Adipose tissue (tissue), 3 donors: Measurements from ENCODE around the gene ARID1B. TPM values are rescaled to one million over a fixed set of nuclear protein-coding genes. Genes with fewer than 3 reads are reported as not detected.

Experiments used
- H3K27ac ChIP-seq: one replicate; pipeline ENCODE4 v1.5.1; 2013; ENCODE audit warnings: low read depth, low read length
- WGBS, 3 donors: extraction: QIAGEN DNeasy Blood & Tissue Kit; methylation state at CpG; one replicate each; pipeline ENCODE4 v1.1.7; 2013; 5-methylcytosine and 5-hydroxymethylcytosine counted together
- polyA plus RNA-seq, 3 donors: library from polyadenylated mRNA; stranded (reverse); fragments of 200-250 nt; gene quantifications; one replicate each; pipeline ENCODE4 v1.2.3, GENCODE V29; 2013
- donor health status: healthy with polysubstance abuse.
- donor health status: Bipolar disorder and iron deficiency.
- donor health status: healthy.

ARID1B gene
- polyA plus RNA-seq, 3 donors: 14.0 to 29.2 (median 21.9) TPM

DNA sequence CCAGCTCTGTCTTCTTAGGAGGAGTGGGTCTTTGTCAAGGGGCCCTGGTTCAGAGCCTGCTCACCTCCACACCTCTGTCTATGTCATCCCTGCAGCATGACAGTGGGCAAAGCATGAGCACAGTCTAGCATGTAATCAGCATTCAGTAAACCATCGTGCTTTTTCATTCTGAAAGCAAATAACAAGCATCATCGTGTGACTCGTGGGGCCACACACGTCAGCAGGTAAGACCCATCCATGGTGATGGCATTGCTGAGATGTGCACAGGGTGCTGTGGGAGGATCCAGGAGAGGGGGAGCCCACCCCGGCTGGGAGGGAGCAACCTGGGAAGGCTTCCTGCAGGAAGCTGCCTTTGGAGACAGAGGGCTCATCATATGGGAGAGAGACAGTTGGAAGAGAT lies 439.4 kb downstream of the ARID1B start:
- no peak overlapping the region for H3K27ac ChIP-seq
- WGBS, 3 donors: 88 to 93% (median 89%) methylated on average over 5 of the region's 5 CpGs

DNA sequence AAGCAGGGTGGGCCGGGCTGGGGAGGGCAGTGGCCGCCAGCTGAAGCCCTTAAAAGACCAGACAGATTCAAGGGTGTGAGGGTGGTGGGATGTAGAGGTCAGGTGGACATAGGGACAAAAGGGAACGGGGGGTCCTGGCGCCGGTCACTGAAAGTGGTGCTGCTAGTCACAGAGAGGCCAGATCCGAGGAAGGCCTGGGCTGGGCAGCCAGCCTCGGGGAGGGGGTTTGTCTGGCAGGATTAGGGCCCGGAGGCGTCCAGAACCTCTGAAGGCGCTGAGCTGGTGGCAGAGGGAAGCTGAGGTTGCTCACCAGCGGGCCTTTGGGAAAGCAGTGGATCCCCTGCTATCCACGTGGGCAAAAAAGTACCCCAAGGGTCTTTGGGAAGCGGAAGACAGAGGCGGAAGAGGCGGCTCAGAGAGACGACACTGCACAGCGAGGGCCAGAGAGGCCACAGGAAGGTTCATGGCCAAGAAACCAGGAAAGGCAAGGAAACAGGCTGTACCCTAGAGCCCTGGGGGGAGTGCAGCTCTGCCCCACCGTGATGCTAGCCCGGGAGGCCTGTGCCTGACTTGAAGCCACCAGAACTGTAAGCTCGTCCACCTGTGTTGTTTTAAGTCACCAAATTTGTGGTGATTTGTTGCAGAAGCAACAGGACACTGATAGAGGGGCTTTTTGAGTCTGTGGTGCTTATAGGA lies 440.2 kb downstream of the ARID1B start:
- WGBS, 3 donors: 87 to 91% (median 91%) methylated on average over 20 of the region's 20 CpGs
- H3K27ac ChIP-seq: no peak overlapping the region

GRCh38 chr6:157217894-157218370 lies 440.8 kb downstream of the ARID1B start:
- no peak overlapping the region for H3K27ac ChIP-seq
- 93 to 95% (median 94%) methylated on average over 13 of the region's 13 CpGs for WGBS, 3 donors

- no peak overlapping the region for H3K27ac ChIP-seq
- 90 to 94% (median 92%) methylated on average over 23 of the region's 23 CpGs for WGBS, 3 donors
Observed at GRCh38 chr6:157218371-157219198, 441.4 kb downstream of the ARID1B start.

DNA sequence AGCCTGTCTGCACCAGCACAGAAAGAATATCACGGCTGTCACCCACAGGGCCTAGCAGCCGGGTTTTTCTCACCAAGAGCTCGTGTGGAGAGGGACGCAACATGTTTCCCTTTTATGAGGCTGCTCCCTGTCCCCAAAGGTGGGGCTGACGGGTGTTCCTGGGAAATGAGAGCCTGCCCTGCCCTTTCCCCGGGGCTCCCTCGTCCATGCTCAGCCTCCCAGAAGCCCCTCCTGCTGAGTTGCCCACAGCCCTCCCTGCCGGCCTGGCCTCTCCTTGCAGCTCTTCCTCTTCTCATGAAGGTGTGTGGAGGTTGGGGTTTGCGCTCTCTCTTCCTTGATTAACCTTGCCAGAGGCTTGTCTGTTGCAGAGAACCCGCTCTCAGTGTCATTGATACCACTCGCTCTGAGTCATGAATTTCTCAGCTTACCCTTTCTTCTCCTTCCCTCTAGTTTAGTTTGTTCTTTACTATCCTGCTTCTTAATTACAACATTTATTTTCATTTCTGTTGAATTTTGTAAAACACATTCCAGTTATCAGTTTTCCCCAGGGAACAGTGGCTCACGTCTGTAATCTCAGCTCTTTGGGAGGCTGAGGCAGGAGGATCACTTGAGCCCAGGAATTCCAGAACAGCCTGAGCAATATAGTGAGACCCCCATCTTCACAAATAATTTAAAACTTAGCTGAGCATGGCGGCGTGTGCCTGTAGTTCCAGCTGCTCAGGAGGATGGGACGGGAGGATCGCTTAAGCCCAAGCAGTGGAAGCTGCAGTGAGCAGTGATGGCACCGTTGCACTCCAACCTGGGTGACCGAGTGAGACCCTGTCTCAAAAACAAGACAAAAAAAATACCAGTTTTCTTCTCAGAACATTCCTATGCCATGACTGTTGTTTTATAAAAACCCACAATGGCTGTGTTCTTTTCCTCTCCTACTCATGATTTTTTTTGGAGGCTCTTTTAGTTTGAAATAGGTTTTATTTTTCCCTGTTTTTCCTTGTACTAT lies 442.3 kb downstream of the ARID1B start:
- 85 to 86% (median 86%) methylated on average over 18 of the region's 18 CpGs for WGBS, 3 donors
- no peak overlapping the region for H3K27ac ChIP-seq

DNA sequence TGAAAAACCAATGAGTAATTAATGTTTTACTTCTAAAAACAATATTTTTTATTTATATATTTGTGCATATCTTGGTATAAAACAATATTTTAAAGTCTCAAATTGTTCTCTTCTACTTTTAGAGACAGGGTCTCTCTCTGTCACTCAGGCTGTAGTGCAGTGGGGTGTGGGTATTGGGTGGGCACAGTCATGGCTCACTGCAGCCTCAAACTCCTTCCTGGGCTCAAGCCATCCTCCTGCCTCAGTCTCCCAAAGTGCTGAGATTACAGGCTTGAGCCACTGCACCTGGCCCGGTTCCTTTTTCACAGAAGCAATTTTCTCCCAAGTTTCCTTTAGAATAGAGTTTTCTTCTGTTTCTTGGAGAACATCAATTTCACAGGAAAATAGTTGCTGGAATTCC lies 443.3 kb downstream of the ARID1B start:
- no peak overlapping the region for H3K27ac ChIP-seq
- 65 to 77% (median 74%) methylated on average over 1 of the region's 1 CpG for WGBS, 3 donors

GRCh38 chr6:157221049-157221816 lies 444.1 kb downstream of the ARID1B start:
- H3K27ac ChIP-seq: no peak overlapping the region
- 21 to 25% (median 24%) methylated on average over 41 of the region's 41 CpGs for WGBS, 3 donors

GRCh38 chr6:157221817-157222175 lies 444.6 kb downstream of the ARID1B start:
- no peak overlapping the region for H3K27ac ChIP-seq
- 85 to 88% (median 87%) methylated on average over 11 of the region's 11 CpGs for WGBS, 3 donors

DNA sequence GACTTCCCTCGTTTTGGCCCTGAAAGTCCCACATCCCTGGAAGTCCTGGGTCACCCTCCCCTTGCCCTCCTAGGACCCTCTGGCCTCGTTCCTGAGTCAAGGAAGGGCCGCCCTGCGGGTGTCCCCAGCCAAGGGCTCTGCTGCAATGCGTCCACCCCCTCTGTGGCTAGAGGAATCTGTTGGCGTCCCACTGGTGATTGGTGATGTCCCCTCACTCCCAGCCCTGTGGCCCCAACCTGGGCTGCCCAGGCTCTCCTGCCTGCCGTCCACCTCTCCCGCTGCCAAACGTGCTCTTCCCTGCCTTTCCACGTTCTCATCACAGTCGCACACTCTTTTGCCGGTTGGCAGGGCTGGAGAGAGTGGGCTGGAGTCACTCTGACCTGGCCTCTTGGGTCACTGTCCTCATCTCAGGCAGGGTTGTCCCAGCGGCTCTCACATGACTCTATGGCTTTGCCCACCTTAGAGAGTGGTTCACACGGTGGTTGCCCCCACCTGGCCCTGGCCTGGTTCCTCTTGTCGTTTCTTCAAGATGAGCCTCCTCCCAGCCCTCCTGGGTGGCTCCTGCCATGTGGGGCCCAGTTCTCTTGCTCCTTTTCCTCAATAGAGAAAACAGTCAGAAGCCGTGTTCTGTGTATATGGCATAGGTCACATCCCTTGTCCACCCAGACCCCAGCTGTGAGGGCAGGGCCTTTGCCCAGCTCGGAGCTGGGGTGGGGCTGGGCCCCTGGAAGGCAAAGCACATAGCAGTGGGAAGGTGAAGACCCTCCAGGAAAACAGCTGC lies 445.2 kb downstream of the ARID1B start:
- WGBS, 3 donors: 85 to 93% (median 87%) methylated on average over 17 of the region's 17 CpGs
- no peak overlapping the region for H3K27ac ChIP-seq

- 56 to 87% (median 66%) methylated on average over 11 of the region's 11 CpGs for WGBS, 3 donors
- H3K27ac ChIP-seq: no peak overlapping the region
Observed at GRCh38 chr6:157223021-157223430, 445.8 kb downstream of the ARID1B start.

DNA sequence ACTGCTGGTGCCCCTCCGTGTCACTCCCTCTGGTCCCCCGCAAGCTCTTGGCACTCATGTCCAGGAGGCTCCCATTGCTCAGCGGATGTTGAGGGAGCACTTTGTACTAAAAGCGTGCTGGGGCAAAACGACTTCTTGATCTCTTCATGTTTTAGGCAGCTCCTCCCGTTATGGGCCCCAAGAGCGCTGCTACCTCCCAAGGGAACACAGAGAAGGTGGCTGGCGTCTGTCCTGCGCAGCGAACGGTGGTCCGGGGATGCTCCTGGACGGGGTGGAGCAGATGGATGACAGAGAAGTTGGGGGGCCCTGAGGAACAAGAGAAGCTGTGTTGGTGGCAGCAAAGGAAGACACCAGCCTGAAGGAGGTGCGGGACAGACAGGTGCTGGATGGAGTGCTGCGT lies 446.3 kb downstream of the ARID1B start:
- WGBS, 3 donors: 91 to 94% (median 92%) methylated on average over 15 of the region's 15 CpGs
- no peak overlapping the region for H3K27ac ChIP-seq

DNA sequence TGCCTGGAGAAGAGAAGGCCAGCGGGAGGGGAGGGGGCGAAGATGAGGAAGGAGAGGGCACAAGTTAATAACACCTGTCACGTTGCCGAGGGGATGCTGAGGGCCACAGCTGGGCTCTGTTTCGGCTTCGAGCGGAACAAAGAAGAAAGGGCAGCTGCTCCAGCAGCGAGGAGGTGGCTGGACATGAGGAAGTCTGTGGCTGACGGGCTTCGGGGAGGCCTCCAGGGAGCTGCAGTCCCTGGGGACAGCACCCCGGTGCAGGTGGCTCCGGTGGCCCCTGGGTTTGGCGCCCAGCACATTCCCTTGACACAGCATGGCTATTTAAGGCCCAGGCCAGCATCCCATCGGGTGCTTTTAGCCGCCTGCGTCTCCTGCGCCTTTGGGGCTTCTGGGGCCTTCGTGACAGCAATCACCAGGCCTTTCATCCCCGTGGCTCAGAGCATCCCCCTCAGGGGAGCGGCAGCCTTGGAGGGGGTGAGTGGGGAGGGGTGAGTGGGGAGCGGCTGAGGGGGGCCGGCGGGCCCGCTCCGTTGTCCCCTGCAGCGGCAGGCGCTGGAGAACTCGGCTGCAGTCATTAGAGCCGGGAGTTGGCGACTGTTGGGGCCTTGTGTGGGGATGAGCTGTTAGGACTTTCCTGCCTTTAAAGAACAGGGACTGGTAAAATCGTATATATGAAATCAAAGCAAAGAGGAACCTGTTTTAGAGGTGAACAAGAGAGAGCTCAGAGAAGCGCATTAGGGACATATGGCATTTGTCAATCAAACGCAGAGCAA lies 447.2 kb downstream of the ARID1B start:
- 92 to 94% (median 93%) methylated on average over 33 of the region's 33 CpGs for WGBS, 3 donors
- H3K27ac ChIP-seq: no peak overlapping the region

DNA sequence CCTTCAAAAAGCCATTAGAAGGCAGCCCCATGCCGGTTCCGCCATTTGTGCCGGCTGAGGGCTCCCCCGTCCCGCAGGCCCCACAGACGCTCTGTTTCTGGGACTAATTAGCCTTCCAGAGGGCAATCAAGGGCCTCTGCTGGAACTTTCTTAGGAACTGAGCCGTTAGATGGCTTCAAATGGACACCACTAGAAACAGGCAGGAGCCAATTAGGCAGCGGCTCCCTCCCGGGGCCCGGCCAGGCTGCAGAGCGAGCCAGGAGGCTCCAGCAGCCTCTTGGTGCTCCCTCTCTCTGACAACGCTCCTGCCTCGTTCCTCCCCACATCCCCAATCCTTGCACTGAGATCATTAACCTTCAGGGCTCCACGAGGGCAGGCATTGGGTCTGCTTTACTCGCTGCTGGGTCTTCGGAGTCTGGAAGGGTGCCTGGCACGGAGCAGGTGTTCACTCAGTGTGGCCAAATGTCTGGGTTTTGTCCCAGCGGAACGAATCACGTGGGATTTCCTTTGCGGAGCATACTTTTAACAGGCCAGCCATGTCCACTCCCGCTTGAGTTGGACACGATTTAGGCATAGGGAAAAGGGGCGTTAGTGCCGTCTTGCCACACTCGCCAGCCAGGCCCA lies 447.9 kb downstream of the ARID1B start:
- 89 to 95% (median 93%) methylated on average over 26 of the region's 26 CpGs for WGBS, 3 donors
- no peak overlapping the region for H3K27ac ChIP-seq

DNA sequence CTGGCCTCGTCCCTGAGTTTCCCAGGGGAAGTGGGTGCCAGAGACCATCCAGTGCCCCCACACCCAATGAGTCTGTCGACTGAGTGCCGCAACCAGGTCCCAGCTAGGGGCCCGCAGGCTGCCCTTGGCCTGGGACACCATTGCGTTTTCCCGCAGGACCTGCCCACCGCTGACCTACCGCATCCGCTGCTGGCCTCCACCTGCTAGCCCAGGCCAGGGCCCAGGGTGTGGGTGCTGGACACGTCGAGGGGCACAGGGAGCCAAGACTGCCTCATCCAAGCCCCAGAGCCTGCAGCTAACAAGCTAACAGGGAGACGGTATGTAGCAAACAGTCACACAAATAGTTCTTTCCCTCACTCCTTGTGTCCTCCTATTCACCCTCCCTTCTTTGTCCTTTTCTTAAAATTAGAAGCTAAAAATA lies 448.4 kb downstream of the ARID1B start:
- 86 to 97% (median 87%) methylated on average over 12 of the region's 12 CpGs for WGBS, 3 donors

GRCh38 chr6:157226026-157226625 lies 448.9 kb downstream of the ARID1B start:
- WGBS, 3 donors: 34 to 59% (median 48%) methylated on average over 4 of the region's 4 CpGs

More for the DNA sequence above, 448.4 kb downstream of the ARID1B start:
- no peak overlapping the region for H3K27ac ChIP-seq

DNA sequence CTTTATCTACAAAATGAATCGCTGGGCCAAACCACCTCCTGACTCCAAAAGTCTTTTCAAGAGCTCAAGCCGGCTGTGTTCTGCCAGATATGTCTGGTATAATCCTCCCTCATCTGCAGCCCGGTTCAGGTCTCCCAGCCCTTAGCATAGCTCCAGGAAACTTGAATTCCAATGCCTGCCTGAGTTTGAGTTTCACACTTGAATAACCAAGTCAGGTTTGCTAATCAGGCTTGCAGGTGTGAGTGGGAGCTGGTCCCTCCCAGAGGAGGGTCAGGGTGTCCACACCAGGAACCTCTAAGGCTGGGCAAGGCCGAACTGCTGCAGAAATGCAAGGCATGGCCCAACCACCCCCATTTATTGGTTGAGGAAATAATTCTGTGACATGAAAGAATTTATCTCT lies 449.6 kb downstream of the ARID1B start:
- H3K27ac ChIP-seq: no peak overlapping the region
- WGBS, 3 donors: 41 to 61% (median 53%) methylated on average over 4 of the region's 4 CpGs

More at GRCh38 chr6:157226026-157226625, 448.9 kb downstream of the ARID1B start:
- no peak overlapping the region for H3K27ac ChIP-seq
